H1 (cell line): Measurements from ENCODE around the gene MYO5B. TPM values are rescaled to one million over a fixed set of nuclear protein-coding genes. Genes with fewer than 3 reads are reported as not detected.
"Not testable (repeated sequence)": the region's sequence is repeated elsewhere in the genome, so short reads cannot be mapped to it uniquely, and the experiment has no call there.

ENCODE experiments used
- CTCF ChIA-PET: fragments of 300-600 bp; sonication (Branson Sonifier 250); formaldehyde crosslinking; loops from one replicate; lab custom pipeline; 2021; ENCODE audit not compliant: partially characterized antibody; lab: Charles Lee
- POLR2A ChIA-PET: fragments of 300-600 bp; sonication (Branson Sonifier 250); formaldehyde crosslinking; loops from one replicate; lab custom pipeline; 2021; ENCODE audit warnings: inconsistent platforms; ENCODE audit not compliant: partially characterized antibody; lab: Charles Lee
- DNase-seq, 2 experiments: peaks; one replicate each; pipeline versions ENCODE4 v3.0.0 to v3.0.0-alpha.2; 2010 to 2022; ENCODE audit warnings: low spot score in 2 of 2, low read depth in 1 of 2, mixed read lengths in 1 of 2
- FAIRE-seq: peaks from 2 replicates; lab custom pipeline; 2011; peaks lifted over from hg19 to GRCh38; lab: Jason Lieb, UNC
- H2AFZ ChIP-seq: 2 replicates; pipeline ENCODE4 v1.8.1; 2012; ENCODE audit warnings: low read length, inconsistent platforms
- H2AK5ac ChIP-seq: 2 replicates; pipeline ENCODE4 v1.6.1; 2013; ENCODE audit warnings: low read depth, low read length
- H2BK120ac ChIP-seq: replicated peaks from 2 replicates; pipeline ENCODE3; 2013; ENCODE audit warnings: low read depth, low read length, inconsistent platforms
- H2BK12ac ChIP-seq: 2 replicates; pipeline ENCODE4 v1.6.1; 2013; ENCODE audit warnings: low read depth, low read length
- H2BK15ac ChIP-seq: 2 replicates; pipeline ENCODE4 v1.6.1; 2013; ENCODE audit warnings: low read length
- H2BK20ac ChIP-seq: 2 replicates; pipeline ENCODE4 v1.6.1; 2013; ENCODE audit warnings: low read length
- H2BK5ac ChIP-seq: 2 replicates; pipeline ENCODE4 v1.6.1; 2013; ENCODE audit warnings: low read depth, low read length
- H3K14ac ChIP-seq: 2 replicates; pipeline ENCODE4 v1.6.1; 2013; ENCODE audit warnings: inconsistent platforms; ENCODE audit not compliant: insufficient read length
- H3K18ac ChIP-seq: 2 replicates; pipeline ENCODE4 v1.6.1; 2013; ENCODE audit warnings: low read length; ENCODE audit errors: extremely low read depth
- H3K23ac ChIP-seq: 2 replicates; pipeline ENCODE4 v1.6.1; 2013; ENCODE audit warnings: inconsistent platforms; ENCODE audit not compliant: insufficient read length
- H3K23me2 ChIP-seq: 2 replicates; pipeline ENCODE4 v1.6.1; 2013; ENCODE audit warnings: low read depth, low read length
- H3K27ac ChIP-seq: 2 replicates; pipeline ENCODE4 v1.6.1; 2011; ENCODE audit warnings: low read depth, low read length, inconsistent platforms
- H3K27me3 ChIP-seq, 4 experiments: replicated peaks in 1 of 4; 1 replicate in 1 of 4; 2 replicates in 3 of 4; pipeline versions ENCODE4 v1.6.1 to v1.8.1; 2011 to 2013; ENCODE audit warnings: low read length in 3 of 4, mild to moderate bottlenecking in 3 of 4, inconsistent platforms in 2 of 4, mixed read lengths in 2 of 4, moderate library complexity in 1 of 4; ENCODE audit not compliant: control insufficient read depth in 3 of 4, insufficient read depth in 3 of 4; ENCODE audit errors: extremely low read depth in 1 of 4
- H3K36me3 ChIP-seq, 4 experiments: 2 replicates each; pipeline versions ENCODE4 v1.6.1 to v1.8.1; 2011 to 2013; ENCODE audit warnings: mild to moderate bottlenecking in 4 of 4, low read length in 3 of 4, moderate library complexity in 2 of 4, control low read depth in 1 of 4, inconsistent platforms in 1 of 4; ENCODE audit not compliant: insufficient read depth in 4 of 4, control insufficient read depth in 2 of 4
- H3K4ac ChIP-seq: replicated peaks from 2 replicates; pipeline ENCODE3; 2013; ENCODE audit warnings: low read length, low read depth, mixed read lengths, inconsistent platforms; ENCODE audit not compliant: insufficient read length
- H3K4me1 ChIP-seq, 4 experiments: replicated peaks in 1 of 4; 1 replicate in 1 of 4; 2 replicates in 3 of 4; pipeline versions ENCODE4 v1.6.1 to v1.8.1; 2011 to 2013; ENCODE audit warnings: low read length in 3 of 4, inconsistent platforms in 2 of 4, mixed read lengths in 1 of 4; ENCODE audit not compliant: insufficient read depth in 4 of 4, control insufficient read depth in 3 of 4
- H3K4me2 ChIP-seq, 2 experiments: 2 replicates each; pipeline versions ENCODE4 v1.6.1 to v1.8.1; 2011 to 2013; ENCODE audit warnings: low read depth in 2 of 2, low read length in 2 of 2, control low read depth in 1 of 2, inconsistent platforms in 1 of 2, mild to moderate bottlenecking in 1 of 2; ENCODE audit not compliant: insufficient read depth in 1 of 2
- H3K4me3 ChIP-seq, 4 experiments: fragments of 200-600, 300-600 bp in 1 of 4; sonication (generic), shearing (Covaris generic), sonication (Bioruptor Twin) in 1 of 4; 2 replicates each; pipeline versions ENCODE4 v1.5.1 to v1.8.1; 2011 to 2016; ENCODE audit warnings: low read length in 4 of 4, low read depth in 3 of 4, control low read depth in 2 of 4, inconsistent platforms in 2 of 4, mild to moderate bottlenecking in 2 of 4, mixed read lengths in 1 of 4, moderate library complexity in 1 of 4; ENCODE audit not compliant: insufficient read depth in 2 of 4; ENCODE audit errors: extremely low read depth in 1 of 4
- H3K56ac ChIP-seq: replicated peaks from 2 replicates; pipeline ENCODE3; 2013; ENCODE audit warnings: low read depth, mild to moderate bottlenecking, mixed read lengths, low read length, inconsistent platforms; ENCODE audit not compliant: insufficient read length
- H3K79me1 ChIP-seq: 2 replicates; pipeline ENCODE4 v1.6.1; 2013; ENCODE audit warnings: low read depth, low read length, control low read depth
- H3K79me2 ChIP-seq, 2 experiments: 2 replicates each; pipeline versions ENCODE4 v1.6.1 to v1.8.1; 2012 to 2013; ENCODE audit warnings: low read length in 2 of 2, mild to moderate bottlenecking in 2 of 2, inconsistent platforms in 1 of 2; ENCODE audit not compliant: insufficient read depth in 2 of 2, control insufficient read depth in 1 of 2
- H3K9ac ChIP-seq, 4 experiments: replicated peaks in 1 of 4; 1 replicate in 1 of 4; 2 replicates in 3 of 4; pipeline versions ENCODE4 v1.6.1 to v1.8.1; 2011 to 2013; ENCODE audit warnings: low read depth in 3 of 4, low read length in 3 of 4, control low read depth in 2 of 4, mild to moderate bottlenecking in 2 of 4, moderate library complexity in 2 of 4, inconsistent platforms in 1 of 4; ENCODE audit errors: extremely low read depth in 1 of 4
- H3K9me3 ChIP-seq, 2 experiments: 2 replicates each; pipeline versions ENCODE4 v1.6.1 to v1.8.1; 2012 to 2013; ENCODE audit warnings: mild to moderate bottlenecking in 2 of 2, moderate library complexity in 2 of 2, control low read depth in 1 of 2, inconsistent platforms in 1 of 2, low read depth in 1 of 2, low read length in 1 of 2, mixed read lengths in 1 of 2; ENCODE audit not compliant: insufficient read depth in 2 of 2
- H4K20me1 ChIP-seq, 2 experiments: replicated peaks in 1 of 2; 2 replicates each; pipeline versions ENCODE3 to v1.8.1; 2011 to 2013; ENCODE audit warnings: inconsistent platforms in 2 of 2, low read length in 2 of 2, mild to moderate bottlenecking in 1 of 2; ENCODE audit not compliant: insufficient read depth in 2 of 2, control insufficient read depth in 1 of 2
- H4K5ac ChIP-seq: 2 replicates; pipeline ENCODE4 v1.6.1; 2013; ENCODE audit warnings: low read length, low read depth, mixed read lengths, inconsistent platforms; ENCODE audit not compliant: insufficient read length
- H4K8ac ChIP-seq: 2 replicates; pipeline ENCODE4 v1.8.0; 2013; ENCODE audit warnings: mild to moderate bottlenecking, moderate library complexity, low read length, inconsistent platforms; ENCODE audit not compliant: insufficient read depth; ENCODE audit errors: extremely low read depth
- H4K91ac ChIP-seq: replicated peaks from 2 replicates; pipeline ENCODE3; 2013; ENCODE audit warnings: low read length, mixed read lengths, inconsistent platforms; ENCODE audit not compliant: insufficient read length
- WGBS, 2 experiments: shearing (Covaris generic) in 1 of 2; methylation state at CpG; one replicate each; pipeline versions ENCODE4 v1.1.6 to v1.1.7; 2013 to 2015; ENCODE audit warnings: low lambda C conversion rate in 2 of 2, mixed read lengths in 2 of 2, inconsistent platforms in 1 of 2, low coverage in 1 of 2, missing lambda C conversion rate in 1 of 2; ENCODE audit not compliant: insufficient replicate concordance in 2 of 2, insufficient coverage in 1 of 2, insufficient read length in 1 of 2; ENCODE audit errors: extremely low coverage in 1 of 2, missing lambda C conversion rate in 1 of 2; 5-methylcytosine and 5-hydroxymethylcytosine counted together
- polyA plus RNA-seq, 7 experiments: library from polyadenylated mRNA; depleted of rRNA in 3 of 7; stranded (reverse) in 5 of 7; unstranded in 2 of 7; fragments of >200 nt in 5 of 7; fragments of 200-250 nt in 2 of 7; gene quantifications; 1 replicate in 5 of 7; 2 replicates in 1 of 7; 4 replicates in 1 of 7; pipeline versions ENCODE4 v1.2.1 to v1.2.3, GENCODE V29; 2011 to 2013; ENCODE audit warnings: missing spikeins in 2 of 7, mixed read lengths in 2 of 7
- total RNA-seq: library from RNA; stranded (reverse); fragmentation: NEBNext Ultra II Directional; extraction: Animal tissue kit (Norgen Biotek cat#: 25700); gene quantifications from 2 replicates; pipeline ENCODE4 v1.2.1, GENCODE V29; 2021

The MYO5B gene
- total and polyA plus RNA-seq, 2 of the 8 experiments (the other 6 are each of a cell fraction or from before 2014, with no cell fraction given) = 6.4 to 7.7 TPM

GRCh38 chr18:50220249-50220648, 25.3 kb upstream of the MYO5B start:
- H4K8ac ChIP-seq, H3K23ac ChIP-seq, H2BK12ac ChIP-seq, H3K9me3 ChIP-seq, H3K23me2 ChIP-seq, H3K36me3 ChIP-seq, H3K14ac ChIP-seq, H3K9ac ChIP-seq, H3K56ac ChIP-seq, H3K4me2 ChIP-seq, POLR2A ChIA-PET, H3K4me1 ChIP-seq, FAIRE-seq, H4K20me1 ChIP-seq, H3K4me3 ChIP-seq, H3K18ac ChIP-seq, H2BK15ac ChIP-seq, H3K4ac ChIP-seq, H2AFZ ChIP-seq, DNase-seq, H2BK120ac ChIP-seq, H3K27ac ChIP-seq, H2AK5ac ChIP-seq, H3K79me1 ChIP-seq, H4K91ac ChIP-seq, H2BK20ac ChIP-seq, H3K27me3 ChIP-seq, H4K5ac ChIP-seq, H3K79me2 ChIP-seq, H2BK5ac ChIP-seq: not testable (repeated sequence)
- CTCF ChIA-PET = interaction anchor here (3.0 to 5.7 kb wide), 2 partner anchors 32 to 137 kb away, joined by 11 to 51 read pairs; no protein-coding TSS in a partner anchor
- WGBS, 2 experiments = 73% methylated on average over 4 of the region's 4 CpGs; no CpG with 5 or more reads in 1 of the 2 experiments
